Measurements from ENCODE around the gene CEP250.
A peak's percentile ranks its signal among the peaks of the same experiment; 100 is the strongest.

The CEP250 gene

DNA sequence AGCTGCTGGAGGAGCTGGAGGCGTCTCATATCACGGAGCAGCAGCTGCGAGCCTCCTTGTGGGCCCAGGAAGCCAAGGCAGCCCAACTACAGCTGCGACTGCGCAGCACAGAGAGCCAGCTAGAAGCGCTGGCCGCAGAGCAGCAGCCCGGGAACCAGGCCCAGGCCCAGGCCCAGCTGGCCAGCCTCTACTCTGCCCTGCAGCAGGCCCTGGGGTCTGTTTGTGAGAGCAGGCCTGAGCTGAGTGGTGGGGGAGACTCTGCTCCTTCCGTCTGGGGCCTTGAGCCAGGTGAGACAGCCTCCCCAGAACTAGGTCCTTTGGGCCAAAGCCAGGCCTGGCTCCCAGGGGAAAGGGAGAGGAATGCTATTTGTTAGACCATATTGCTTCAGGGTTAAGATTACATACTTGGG is 42.4 kb downstream of the CEP250 start:
- no peaks in the 10 kb centered on the region for H3K27me3 Mint-ChIP-seq
- peaks cover 11% of the 10 kb centered on the region for H3K36me3 Mint-ChIP-seq
- no peak overlapping the region for H3K27ac Mint-ChIP-seq
- no peaks in the 10 kb centered on the region for H3K9me3 Mint-ChIP-seq (ENCODE audit: low read depth)
- peaks cover 15% of the 10 kb centered on the region for H3K4me1 Mint-ChIP-seq (ENCODE audit: low read depth)
- no peak overlapping the region for H3K4me3 Mint-ChIP-seq

DNA sequence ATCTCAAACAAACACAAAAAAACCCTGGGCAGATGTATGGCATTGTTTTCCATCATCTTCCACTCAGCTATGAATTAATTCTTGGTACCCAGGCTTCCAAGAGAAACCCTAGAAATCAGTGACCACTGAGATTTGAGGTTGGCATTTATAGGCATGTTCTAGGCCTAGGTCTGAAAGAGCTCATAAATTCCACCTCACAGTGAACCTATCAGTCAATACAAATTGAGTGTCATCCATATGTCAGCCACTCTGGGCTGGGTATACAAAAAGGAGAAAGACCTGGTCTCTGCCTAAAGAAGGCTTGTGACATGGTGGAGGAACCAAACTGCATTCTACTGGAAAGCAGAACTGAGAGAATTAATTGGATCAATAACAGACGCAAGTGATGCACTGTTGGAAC is 43.9 kb downstream of the CEP250 start:
- H3K4me3 Mint-ChIP-seq, result no peak overlapping the region
- no peaks in the 10 kb centered on the region for H3K27me3 Mint-ChIP-seq
- H3K27ac Mint-ChIP-seq, result no peak overlapping the region
- H3K4me1 Mint-ChIP-seq (ENCODE audit: low read depth), result peaks cover 13% of the 10 kb centered on the region
- peaks cover 11% of the 10 kb centered on the region for H3K36me3 Mint-ChIP-seq
- H3K9me3 Mint-ChIP-seq (ENCODE audit: low read depth), result no peaks in the 10 kb centered on the region

DNA sequence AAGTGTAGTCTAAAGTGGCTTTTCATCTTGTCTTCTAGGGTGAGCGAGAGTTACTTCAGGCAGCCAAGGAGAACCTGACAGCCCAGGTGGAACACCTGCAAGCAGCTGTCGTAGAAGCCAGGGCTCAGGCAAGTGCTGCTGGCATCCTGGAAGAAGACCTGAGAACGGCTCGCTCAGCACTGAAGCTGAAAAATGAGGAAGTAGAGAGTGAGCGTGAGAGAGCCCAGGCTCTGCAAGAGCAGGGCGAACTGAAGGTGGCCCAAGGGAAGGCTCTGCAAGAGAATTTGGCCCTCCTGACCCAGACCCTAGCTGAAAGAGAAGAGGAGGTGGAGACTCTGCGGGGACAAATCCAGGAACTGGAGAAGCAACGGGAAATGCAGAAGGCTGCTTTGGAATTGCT is 47.0 kb downstream of the CEP250 start:
- Mint-ChIP-seq H3K4me1 (ENCODE audit: low read depth) (peaks cover 25% of the 10 kb centered on the region), H3K36me3 (peaks cover 6% of the 10 kb centered on the region)

DNA sequence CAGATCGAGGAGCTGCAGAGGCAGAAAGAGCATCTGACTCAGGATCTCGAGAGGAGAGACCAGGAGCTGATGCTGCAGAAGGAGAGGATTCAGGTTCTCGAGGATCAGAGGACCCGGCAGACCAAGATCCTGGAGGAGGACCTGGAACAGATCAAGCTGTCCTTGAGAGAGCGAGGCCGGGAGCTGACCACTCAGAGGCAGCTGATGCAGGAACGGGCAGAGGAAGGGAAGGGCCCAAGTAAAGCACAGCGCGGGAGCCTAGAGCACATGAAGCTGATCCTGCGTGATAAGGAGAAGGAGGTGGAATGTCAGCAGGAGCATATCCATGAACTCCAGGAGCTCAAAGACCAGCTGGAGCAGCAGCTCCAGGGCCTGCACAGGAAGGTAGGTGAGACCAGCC is 47.9 kb downstream of the CEP250 start:
- Mint-ChIP-seq H3K27me3 (no peaks in the 10 kb centered on the region), H3K9me3 (ENCODE audit: low read depth) (no peaks in the 10 kb centered on the region), H3K36me3 (peaks cover 6% of the 10 kb centered on the region), H3K27ac (peak overlapping the region; percentile 50), H3K4me1 (ENCODE audit: low read depth) (peaks cover 28% of the 10 kb centered on the region), H3K4me3 (no peak overlapping the region)

More for the DNA sequence above, 47.0 kb downstream of the CEP250 start:
- no peaks in the 10 kb centered on the region for H3K27me3 Mint-ChIP-seq
- no peaks in the 10 kb centered on the region for H3K9me3 Mint-ChIP-seq (ENCODE audit: low read depth)
- peak overlapping the region; percentile 54 for H3K27ac Mint-ChIP-seq
- no peak overlapping the region for H3K4me3 Mint-ChIP-seq

DNA sequence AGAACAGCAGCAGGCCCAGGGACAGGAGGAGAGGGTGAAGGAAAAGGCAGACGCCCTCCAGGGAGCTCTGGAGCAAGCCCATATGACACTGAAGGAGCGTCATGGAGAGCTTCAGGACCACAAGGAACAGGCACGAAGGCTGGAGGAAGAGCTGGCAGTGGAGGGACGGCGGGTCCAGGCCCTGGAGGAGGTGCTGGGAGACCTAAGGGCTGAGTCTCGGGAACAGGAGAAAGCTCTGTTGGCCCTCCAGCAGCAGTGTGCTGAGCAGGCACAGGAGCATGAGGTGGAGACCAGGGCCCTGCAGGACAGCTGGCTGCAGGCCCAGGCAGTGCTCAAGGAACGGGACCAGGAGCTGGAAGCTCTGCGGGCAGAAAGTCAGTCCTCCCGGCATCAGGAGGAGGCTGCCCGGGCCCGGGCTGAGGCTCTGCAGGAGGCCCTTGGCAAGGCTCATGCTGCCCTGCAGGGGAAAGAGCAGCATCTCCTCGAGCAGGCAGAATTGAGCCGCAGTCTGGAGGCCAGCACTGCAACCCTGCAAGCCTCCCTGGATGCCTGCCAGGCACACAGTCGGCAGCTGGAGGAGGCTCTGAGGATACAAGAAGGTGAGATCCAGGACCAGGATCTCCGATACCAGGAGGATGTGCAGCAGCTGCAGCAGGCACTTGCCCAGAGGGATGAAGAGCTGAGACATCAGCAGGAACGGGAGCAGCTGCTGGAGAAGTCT is 48.6 kb downstream of the CEP250 start:
- peak overlapping the region; percentile 70 for H3K27ac Mint-ChIP-seq
- no peak overlapping the region for H3K4me3 Mint-ChIP-seq
- H3K9me3 Mint-ChIP-seq (ENCODE audit: low read depth), result no peaks in the 10 kb centered on the region
- no peaks in the 10 kb centered on the region for H3K27me3 Mint-ChIP-seq
- peaks cover 28% of the 10 kb centered on the region for H3K4me1 Mint-ChIP-seq (ENCODE audit: low read depth)
- H3K36me3 Mint-ChIP-seq, result peaks cover 6% of the 10 kb centered on the region

DNA sequence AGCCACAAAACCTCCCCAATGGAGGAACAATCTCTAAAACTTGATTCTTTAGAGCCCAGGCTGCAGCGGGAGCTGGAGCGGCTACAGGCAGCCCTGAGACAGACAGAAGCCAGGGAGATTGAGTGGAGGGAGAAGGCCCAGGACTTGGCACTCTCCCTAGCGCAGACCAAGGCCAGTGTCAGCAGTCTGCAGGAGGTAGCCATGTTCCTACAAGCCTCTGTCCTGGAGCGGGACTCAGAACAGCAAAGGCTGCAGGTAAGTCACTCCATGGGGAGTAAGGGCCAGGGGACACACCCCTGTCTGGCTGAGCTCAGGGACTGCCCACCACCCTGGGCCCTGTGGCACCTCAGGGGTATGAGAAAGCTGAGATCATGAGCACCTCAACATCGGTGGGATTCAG is 49.4 kb downstream of the CEP250 start:
- Mint-ChIP-seq H3K27ac (peak overlapping the region; percentile 41), H3K4me1 (ENCODE audit: low read depth) (peaks cover 28% of the 10 kb centered on the region), H3K4me3 (no peak overlapping the region), H3K9me3 (ENCODE audit: low read depth) (no peaks in the 10 kb centered on the region), H3K36me3 (peaks cover 6% of the 10 kb centered on the region), H3K27me3 (no peaks in the 10 kb centered on the region)

DNA sequence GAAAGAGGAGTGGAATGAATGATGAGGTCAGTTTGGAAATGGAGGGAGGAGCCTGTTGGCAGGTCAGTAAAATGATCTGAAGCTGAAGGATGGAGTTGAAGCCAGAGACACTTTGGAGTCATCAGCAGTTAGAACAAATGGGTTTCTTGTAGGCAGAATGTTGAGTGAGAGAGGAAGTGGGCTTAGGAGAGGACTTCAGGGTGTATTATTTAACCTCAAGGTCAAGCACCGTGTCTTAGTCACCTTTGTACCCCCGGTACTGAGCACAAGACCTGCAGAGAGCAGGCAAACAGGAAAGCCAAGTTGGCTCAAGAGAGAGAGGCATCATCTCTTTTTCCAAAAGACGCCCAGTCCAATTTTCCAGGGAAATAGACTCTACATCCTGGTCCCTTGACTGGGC is 50.8 kb downstream of the CEP250 start:
- Mint-ChIP-seq H3K36me3 (peaks cover 6% of the 10 kb centered on the region), H3K27me3 (no peaks in the 10 kb centered on the region), H3K27ac (peak overlapping the region; percentile 71), H3K4me1 (ENCODE audit: low read depth) (peaks cover 28% of the 10 kb centered on the region), H3K9me3 (ENCODE audit: low read depth) (no peaks in the 10 kb centered on the region), H3K4me3 (no peak overlapping the region)

DNA sequence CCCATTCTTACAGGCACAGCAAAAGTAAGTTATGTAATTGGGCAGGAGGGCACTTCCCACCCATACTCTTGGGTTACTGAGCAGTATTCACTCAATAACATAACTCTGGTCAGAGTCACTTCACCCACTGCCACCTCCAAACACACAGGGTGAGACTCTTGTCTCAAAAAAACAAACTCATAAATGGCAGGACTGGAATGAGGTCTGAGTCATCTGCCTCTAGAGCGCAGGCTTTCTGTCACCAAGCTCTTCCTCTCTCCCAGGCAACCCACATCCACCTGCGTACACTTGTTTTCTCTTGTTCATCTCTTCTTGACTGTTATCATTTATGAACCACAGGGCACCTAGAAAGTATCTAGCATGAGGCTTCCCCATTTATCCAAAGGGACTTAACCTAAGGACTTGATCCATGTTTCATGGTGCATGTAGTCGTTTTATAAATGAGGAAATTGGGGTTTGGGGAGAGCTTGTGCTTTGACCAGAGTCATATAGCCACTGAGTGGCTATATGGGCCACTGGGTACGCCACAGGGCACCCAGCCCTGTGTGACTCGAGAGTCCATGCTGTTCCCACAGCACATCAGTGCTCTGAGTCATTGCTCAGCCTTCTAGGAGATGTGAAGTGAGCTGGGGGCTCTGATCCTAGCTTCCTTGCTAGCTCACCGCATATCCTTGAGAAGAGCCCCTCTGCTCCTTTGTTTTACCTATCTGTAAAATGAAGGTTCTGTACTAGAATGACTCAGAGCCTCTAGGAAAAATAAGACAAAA is 51.7 kb downstream of the CEP250 start:
- Mint-ChIP-seq H3K36me3 (peaks cover 7% of the 10 kb centered on the region), H3K27ac (peak overlapping the region; percentile 87), H3K4me3 (peak overlapping the region; percentile 40), H3K9me3 (ENCODE audit: low read depth) (no peaks in the 10 kb centered on the region), H3K4me1 (ENCODE audit: low read depth) (peaks cover 28% of the 10 kb centered on the region), H3K27me3 (no peaks in the 10 kb centered on the region)

DNA sequence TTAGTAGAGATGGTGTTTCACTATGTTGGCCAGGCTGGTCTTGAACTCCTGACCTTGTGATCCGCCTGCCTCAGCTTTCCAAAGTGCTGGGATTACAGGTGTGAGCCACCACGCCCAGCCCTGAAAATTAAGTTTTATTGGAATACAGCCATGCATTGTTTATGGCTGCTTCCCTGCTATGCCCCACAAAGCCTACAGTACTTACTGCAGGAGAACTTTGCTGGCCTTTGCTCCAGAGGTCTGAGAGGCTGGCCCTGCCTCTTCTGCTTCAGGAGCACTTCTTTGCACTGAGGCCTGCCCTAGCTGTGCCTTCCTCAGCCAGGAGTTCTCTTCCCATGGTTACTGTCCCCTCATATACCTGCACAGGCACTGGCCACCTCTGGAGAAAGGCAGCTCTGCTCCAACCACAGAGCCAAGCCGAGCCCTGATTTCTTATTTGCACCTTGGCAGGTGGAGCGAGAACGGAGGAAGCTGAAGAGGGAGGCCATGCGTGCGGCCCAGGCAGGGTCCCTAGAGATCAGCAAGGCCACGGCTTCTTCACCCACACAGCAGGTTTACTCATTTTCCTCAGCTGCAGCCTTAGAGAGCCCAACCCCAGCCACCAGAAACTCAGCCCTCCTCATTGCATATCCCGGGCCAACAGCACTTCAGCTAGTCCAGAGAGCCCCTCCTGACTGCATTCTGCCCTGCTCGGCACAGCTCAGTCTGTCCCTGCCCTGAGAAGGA is 53.3 kb downstream of the CEP250 start:
- H3K36me3 Mint-ChIP-seq, result peaks cover 2% of the 10 kb centered on the region
- no peaks in the 10 kb centered on the region for H3K27me3 Mint-ChIP-seq
- peaks cover 25% of the 10 kb centered on the region for H3K4me1 Mint-ChIP-seq (ENCODE audit: low read depth)
- no peak overlapping the region for H3K27ac Mint-ChIP-seq
- H3K9me3 Mint-ChIP-seq (ENCODE audit: low read depth), result no peaks in the 10 kb centered on the region
- H3K4me3 Mint-ChIP-seq, result no peak overlapping the region

DNA sequence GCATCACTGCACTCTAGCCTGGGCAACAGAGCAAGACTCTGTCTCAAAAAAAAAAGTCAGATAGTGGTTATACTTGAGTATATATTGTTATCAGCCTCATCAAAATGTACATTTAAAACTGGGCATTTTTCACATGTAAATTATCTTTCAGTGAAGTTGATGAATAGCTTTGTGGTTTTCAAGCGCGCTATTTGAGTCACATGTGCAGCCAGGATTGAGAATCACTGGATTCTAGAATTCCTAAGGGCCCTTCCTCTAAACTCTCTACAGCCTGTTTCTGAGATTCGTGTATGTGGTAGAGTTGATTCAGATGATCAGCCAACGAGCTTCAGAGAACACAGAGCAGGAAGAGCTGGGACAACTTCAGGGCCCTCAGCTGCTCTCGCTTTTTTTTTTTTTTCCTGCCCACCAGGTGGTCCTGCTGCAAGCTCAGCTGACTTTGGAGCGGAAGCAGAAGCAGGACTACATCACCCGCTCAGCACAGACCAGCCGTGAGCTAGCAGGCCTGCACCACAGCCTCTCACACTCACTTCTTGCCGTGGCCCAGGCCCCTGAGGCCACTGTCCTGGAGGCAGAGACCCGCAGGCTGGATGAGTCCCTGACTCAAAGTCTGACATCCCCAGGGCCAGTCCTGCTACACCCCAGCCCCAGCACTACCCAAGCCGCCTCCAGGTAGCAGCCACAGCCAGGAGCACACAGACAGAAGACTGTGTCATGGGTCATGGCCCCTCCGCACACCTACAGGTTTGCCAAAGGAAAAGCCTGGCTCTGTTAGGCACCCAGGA is 55.7 kb downstream of the CEP250 start:
- Mint-ChIP-seq H3K27me3 (no peaks in the 10 kb centered on the region), H3K9me3 (ENCODE audit: low read depth) (no peaks in the 10 kb centered on the region), H3K36me3 (peaks cover 2% of the 10 kb centered on the region), H3K27ac (no peak overlapping the region), H3K4me1 (ENCODE audit: low read depth) (peaks cover 14% of the 10 kb centered on the region), H3K4me3 (no peak overlapping the region)

DNA sequence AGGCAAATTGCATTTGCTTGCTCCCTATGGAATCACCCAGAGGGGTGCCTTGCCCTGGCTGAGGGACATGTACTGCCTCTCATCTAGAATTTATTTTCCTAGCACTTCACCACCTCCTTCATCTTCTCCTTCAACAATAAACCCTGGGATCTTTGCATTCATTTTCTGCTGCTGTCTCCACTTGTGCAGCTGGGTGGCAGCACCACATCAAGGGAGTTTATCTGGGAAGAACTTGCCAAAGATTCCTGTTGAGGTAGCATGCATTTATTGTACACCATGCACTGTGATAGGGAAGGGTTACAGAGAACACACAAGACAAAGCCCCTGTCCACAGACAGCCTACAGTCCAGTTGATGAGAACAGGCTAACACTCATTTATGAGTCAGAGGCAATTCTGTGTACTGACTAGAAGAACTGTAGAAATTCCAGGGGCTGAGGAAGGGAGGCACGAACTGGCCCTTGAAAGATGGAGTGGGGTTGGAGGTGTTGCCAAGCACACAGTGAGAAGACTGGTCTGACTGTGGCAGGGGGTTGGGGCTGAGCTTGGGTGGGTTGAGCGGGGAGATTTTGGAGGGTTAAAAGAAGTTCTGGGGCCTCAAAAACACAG is 56.5 kb downstream of the CEP250 start:
- peaks cover 6% of the 10 kb centered on the region for H3K4me1 Mint-ChIP-seq (ENCODE audit: low read depth)
- H3K4me3 Mint-ChIP-seq, result no peak overlapping the region
- no peaks in the 10 kb centered on the region for H3K9me3 Mint-ChIP-seq (ENCODE audit: low read depth)
- H3K36me3 Mint-ChIP-seq, result peaks cover 2% of the 10 kb centered on the region
- peak overlapping the region; percentile 11 for H3K27ac Mint-ChIP-seq
- no peaks in the 10 kb centered on the region for H3K27me3 Mint-ChIP-seq

DNA sequence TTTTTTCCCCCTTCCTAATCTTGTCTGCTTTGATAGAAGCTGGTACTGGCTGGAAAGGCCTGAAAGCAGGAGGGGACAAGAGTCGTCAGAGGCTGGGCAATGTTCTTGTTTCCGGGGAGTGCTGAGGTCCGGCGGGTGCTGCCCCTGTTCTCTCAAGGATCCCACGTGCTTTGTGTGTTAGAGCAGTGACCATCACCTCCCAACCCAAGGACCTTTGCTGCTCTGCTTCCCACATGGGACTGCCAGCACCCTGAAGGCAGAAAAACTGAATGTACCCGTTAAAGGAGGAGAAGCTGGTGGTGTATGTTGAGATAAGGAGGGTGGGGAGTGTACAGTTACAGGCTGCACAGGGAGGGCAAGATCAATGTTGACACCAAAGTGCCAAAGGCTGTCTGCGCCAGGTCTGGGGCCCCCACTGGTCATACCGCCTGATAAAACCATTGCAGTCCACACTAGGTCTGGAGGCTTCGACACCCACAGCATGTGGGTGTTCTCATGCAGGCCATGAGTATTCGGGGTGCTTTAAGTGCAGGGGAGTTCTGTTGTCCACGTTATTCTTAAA is 59.1 kb downstream of the CEP250 start:
- H3K4me3 Mint-ChIP-seq, result no peak overlapping the region
- no peaks in the 10 kb centered on the region for H3K9me3 Mint-ChIP-seq (ENCODE audit: low read depth)
- H3K27ac Mint-ChIP-seq, result no peak overlapping the region
- peaks cover 2% of the 10 kb centered on the region for H3K36me3 Mint-ChIP-seq
- H3K4me1 Mint-ChIP-seq (ENCODE audit: low read depth), result no peaks in the 10 kb centered on the region
- no peaks in the 10 kb centered on the region for H3K27me3 Mint-ChIP-seq

DNA sequence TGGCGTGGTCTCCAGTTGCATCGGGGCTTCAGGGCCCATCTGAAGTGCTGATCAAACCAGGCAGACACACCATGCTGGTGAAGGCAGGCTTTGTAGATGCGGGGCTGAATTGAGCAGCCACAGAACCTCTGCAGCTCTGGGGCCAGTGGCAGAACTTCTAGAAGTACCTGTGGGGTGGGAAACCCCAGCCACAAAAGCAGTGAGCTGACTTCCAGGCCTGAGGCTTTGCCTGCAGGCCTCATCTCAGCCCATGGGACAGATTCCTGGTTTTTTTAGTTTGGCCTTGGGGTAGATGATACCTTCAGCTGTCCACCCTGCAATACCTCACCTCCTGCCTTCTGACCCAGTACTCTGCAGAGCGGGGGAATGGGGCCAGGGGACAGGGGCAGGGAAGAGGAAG is 59.9 kb downstream of the CEP250 start:
- H3K27ac Mint-ChIP-seq, result no peak overlapping the region
- no peak overlapping the region for H3K4me3 Mint-ChIP-seq
- H3K27me3 Mint-ChIP-seq, result no peaks in the 10 kb centered on the region
- H3K9me3 Mint-ChIP-seq (ENCODE audit: low read depth), result no peaks in the 10 kb centered on the region
- H3K36me3 Mint-ChIP-seq, result peaks cover 2% of the 10 kb centered on the region
- no peaks in the 10 kb centered on the region for H3K4me1 Mint-ChIP-seq (ENCODE audit: low read depth)
